H7 (cell line): ENCODE data around the gene C10orf71. TPM values are rescaled to one million over a fixed set of nuclear protein-coding genes. Genes with fewer than 3 reads are reported as not detected.

Source experiments
- DNase-seq: peaks from one replicate; pipeline ENCODE4 v3.0.0; 2012
- H3K27me3 ChIP-seq: 2 replicates; pipeline ENCODE4 v1.6.0; 2011; ENCODE audit warnings: mild to moderate bottlenecking, low read length; ENCODE audit not compliant: control insufficient read depth, insufficient read depth
- H3K36me3 ChIP-seq: replicated peaks from 2 replicates; pipeline ENCODE4 v1.5.1; 2011; ENCODE audit warnings: low read length; ENCODE audit not compliant: control insufficient read depth, insufficient read depth
- H3K4me3 ChIP-seq: 2 replicates; pipeline ENCODE4 v1.5.1; 2011; ENCODE audit warnings: low read depth, mild to moderate bottlenecking, control low read depth, low read length, moderate library complexity; ENCODE audit not compliant: insufficient read depth
- total RNA-seq: library from RNA; depleted of rRNA; stranded (reverse); fragments of >200 nt; shearing (Covaris generic); gene quantifications from 2 replicates; pipeline ENCODE4 v1.2.3, GENCODE V29; 2014

Gene C10orf71
- total RNA-seq, 1 experiment from 2014 or later: not detected

GRCh38 chr10:49310901-49311554 is 12.1 kb downstream of the C10orf71 start:
- Histone ChIP-seq H3K4me3 (no peak overlapping the region), H3K36me3 (no peaks in the 10 kb centered on the region), H3K27me3 (no peaks in the 10 kb centered on the region)
- no peak for DNase-seq

GRCh38 chr10:49311555-49312236 is 12.7 kb downstream of the C10orf71 start:
- no peak overlapping the region for H3K4me3 ChIP-seq
- H3K27me3 ChIP-seq: no peaks in the 10 kb centered on the region
- H3K36me3 ChIP-seq: no peaks in the 10 kb centered on the region
- DNase-seq: no peak

GRCh38 chr10:49312246-49312869 is 13.4 kb downstream of the C10orf71 start:
- Histone ChIP-seq H3K4me3 (no peak overlapping the region), H3K27me3 (no peaks in the 10 kb centered on the region), H3K36me3 (no peaks in the 10 kb centered on the region)
- DNase-seq: no peak

- Histone ChIP-seq H3K27me3 (no peaks in the 10 kb centered on the region), H3K36me3 (no peaks in the 10 kb centered on the region), H3K4me3 (no peak overlapping the region)
- no peak for DNase-seq
Measured at GRCh38 chr10:49313501-49314070, 14.6 kb downstream of the C10orf71 start.

GRCh38 chr10:49314806-49315205 is 15.8 kb downstream of the C10orf71 start:
- Histone ChIP-seq H3K4me3 (no peak overlapping the region), H3K36me3 (no peaks in the 10 kb centered on the region), H3K27me3 (no peaks in the 10 kb centered on the region)
- no peak for DNase-seq

- Histone ChIP-seq H3K27me3 (no peaks in the 10 kb centered on the region), H3K36me3 (no peaks in the 10 kb centered on the region), H3K4me3 (no peak overlapping the region)
- DNase-seq: no peak
Measured at GRCh38 chr10:49318028-49318427, 19.1 kb downstream of the C10orf71 start.

- Histone ChIP-seq H3K4me3 (no peak overlapping the region), H3K27me3 (no peaks in the 10 kb centered on the region), H3K36me3 (no peaks in the 10 kb centered on the region)
- no peak for DNase-seq
Measured at GRCh38 chr10:49318755-49319154, 19.8 kb downstream of the C10orf71 start.

GRCh38 chr10:49319206-49319605 is 20.2 kb downstream of the C10orf71 start:
- no peak for DNase-seq
- Histone ChIP-seq H3K36me3 (no peaks in the 10 kb centered on the region), H3K27me3 (no peaks in the 10 kb centered on the region), H3K4me3 (no peak overlapping the region)

- H3K36me3 ChIP-seq: no peaks in the 10 kb centered on the region
- H3K27me3 ChIP-seq: no peaks in the 10 kb centered on the region
- H3K4me3 ChIP-seq: no peak overlapping the region
- no peak for DNase-seq
Measured at GRCh38 chr10:49320191-49320590, 21.2 kb downstream of the C10orf71 start.

- no peaks in the 10 kb centered on the region for H3K27me3 ChIP-seq
- DNase-seq: no peak
- H3K4me3 ChIP-seq: no peak overlapping the region
- H3K36me3 ChIP-seq: no peaks in the 10 kb centered on the region
Measured at GRCh38 chr10:49321021-49321420, 22.1 kb downstream of the C10orf71 start.

- H3K4me3 ChIP-seq: no peak overlapping the region
- no peaks in the 10 kb centered on the region for H3K27me3 ChIP-seq
- no peaks in the 10 kb centered on the region for H3K36me3 ChIP-seq
- no peak for DNase-seq
Measured at GRCh38 chr10:49322371-49323170, 23.6 kb downstream of the C10orf71 start.

GRCh38 chr10:49323171-49323895 is 24.4 kb downstream of the C10orf71 start:
- no peak overlapping the region for H3K4me3 ChIP-seq
- no peak for DNase-seq
- H3K27me3 ChIP-seq: no peaks in the 10 kb centered on the region
- no peaks in the 10 kb centered on the region for H3K36me3 ChIP-seq

- DNase-seq: no peak
- H3K27me3 ChIP-seq: no peaks in the 10 kb centered on the region
- H3K36me3 ChIP-seq: no peaks in the 10 kb centered on the region
- H3K4me3 ChIP-seq: no peak overlapping the region
Measured at GRCh38 chr10:49323896-49324270, 24.9 kb downstream of the C10orf71 start.

GRCh38 chr10:49324711-49325110 is 25.7 kb downstream of the C10orf71 start:
- peak; percentile 74 for DNase-seq

More at GRCh38 chr10:49324711-49325110, 25.7 kb downstream of the C10orf71 start:
- no peak overlapping the region for H3K4me3 ChIP-seq
- H3K27me3 ChIP-seq: no peaks in the 10 kb centered on the region
- no peaks in the 10 kb centered on the region for H3K36me3 ChIP-seq
